Measurements from ENCODE around the gene FRMD4B. TPM values are rescaled to one million over a fixed set of nuclear protein-coding genes. Genes with fewer than 3 reads are reported as not detected.
A peak's percentile ranks its signal among the peaks of the same experiment; 100 is the strongest.

The FRMD4B gene
- total RNA-seq, 1 donor from 2014 or later: 16.1 TPM

DNA sequence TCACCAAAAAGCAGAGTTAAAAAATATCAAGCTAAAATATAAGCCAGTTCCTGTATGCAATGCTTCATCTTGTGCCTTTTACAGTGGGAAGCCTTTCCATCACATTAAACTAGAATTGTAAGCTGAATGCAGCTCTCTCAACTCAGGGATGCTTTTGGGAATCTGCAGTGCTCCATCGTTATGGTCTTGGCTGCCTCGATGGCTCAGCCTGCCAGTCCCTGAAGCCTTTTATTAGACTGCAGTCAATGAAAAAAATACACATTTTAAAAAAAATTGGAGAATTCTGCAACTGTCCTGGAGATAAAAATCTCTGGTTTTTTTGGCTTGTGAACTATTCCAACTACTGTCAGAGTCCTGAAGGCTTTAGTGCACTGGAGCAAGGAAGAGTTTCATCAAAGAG is 53.0 kb downstream of the FRMD4B start:
- Histone ChIP-seq H3K4me3 (no peak overlapping the region), H3K9me3 (replicated peaks) (no peaks in the 10 kb centered on the region), H3K27ac (replicated peaks) (peak overlapping the region; percentile 39), H3K4me1 (peaks cover 61% of the 10 kb centered on the region), H3K36me3 (no peaks in the 10 kb centered on the region), H3K27me3 (ENCODE audit: low read depth) (no peaks in the 10 kb centered on the region)
- intact Hi-C loops (cut with micrococcal nuclease): no loop called here
- TF ChIP-seq CTCF (IDR thresholded peaks at IDR 0.05; ENCODE audit: borderline replicate concordance): no peak
- no peak for DNase-seq

- intact Hi-C loops (cut with micrococcal nuclease): no loop called here
Measured at GRCh38 chr3:69330891-69331400, 54.9 kb downstream of the FRMD4B start.

GRCh38 chr3:69329892-69330291 is 56.0 kb downstream of the FRMD4B start:
- H3K4me3 ChIP-seq: no peak overlapping the region
- H3K36me3 ChIP-seq: no peaks in the 10 kb centered on the region
- intact Hi-C loops (cut with micrococcal nuclease): loop anchor here (10.0 kb wide), 1 partner anchor 345 kb away; no protein-coding TSS in a partner anchor
- H3K9me3 ChIP-seq (replicated peaks): no peaks in the 10 kb centered on the region
- no peak for DNase-seq
- no peak for TF ChIP-seq CTCF (IDR thresholded peaks at IDR 0.05; ENCODE audit: borderline replicate concordance)
- H3K4me1 ChIP-seq: peaks cover 69% of the 10 kb centered on the region
- peak overlapping the region; percentile 75 for H3K27ac ChIP-seq (replicated peaks)
- H3K27me3 ChIP-seq (ENCODE audit: low read depth): no peaks in the 10 kb centered on the region

More at GRCh38 chr3:69330891-69331400, 54.9 kb downstream of the FRMD4B start:
- DNase-seq: no peak
- Histone ChIP-seq H3K9me3 (replicated peaks) (no peaks in the 10 kb centered on the region), H3K4me3 (no peak overlapping the region), H3K27me3 (ENCODE audit: low read depth) (no peaks in the 10 kb centered on the region), H3K4me1 (peaks cover 77% of the 10 kb centered on the region), H3K36me3 (no peaks in the 10 kb centered on the region), H3K27ac (replicated peaks) (peak overlapping the region; percentile 75)
- TF ChIP-seq CTCF (IDR thresholded peaks at IDR 0.05; ENCODE audit: borderline replicate concordance): no peak

GRCh38 chr3:69328963-69329302 is 57.0 kb downstream of the FRMD4B start:
- no peak for DNase-seq
- Histone ChIP-seq H3K4me3 (peak overlapping the region; percentile 15), H3K27ac (replicated peaks) (peak overlapping the region; percentile 57), H3K9me3 (replicated peaks) (no peaks in the 10 kb centered on the region), H3K27me3 (ENCODE audit: low read depth) (no peaks in the 10 kb centered on the region), H3K4me1 (peaks cover 68% of the 10 kb centered on the region), H3K36me3 (no peaks in the 10 kb centered on the region)
- intact Hi-C loops (cut with micrococcal nuclease): loop anchor here (10.0 kb wide), 1 partner anchor 346 kb away; no protein-coding TSS in a partner anchor
- no peak for TF ChIP-seq CTCF (IDR thresholded peaks at IDR 0.05; ENCODE audit: borderline replicate concordance)

DNA sequence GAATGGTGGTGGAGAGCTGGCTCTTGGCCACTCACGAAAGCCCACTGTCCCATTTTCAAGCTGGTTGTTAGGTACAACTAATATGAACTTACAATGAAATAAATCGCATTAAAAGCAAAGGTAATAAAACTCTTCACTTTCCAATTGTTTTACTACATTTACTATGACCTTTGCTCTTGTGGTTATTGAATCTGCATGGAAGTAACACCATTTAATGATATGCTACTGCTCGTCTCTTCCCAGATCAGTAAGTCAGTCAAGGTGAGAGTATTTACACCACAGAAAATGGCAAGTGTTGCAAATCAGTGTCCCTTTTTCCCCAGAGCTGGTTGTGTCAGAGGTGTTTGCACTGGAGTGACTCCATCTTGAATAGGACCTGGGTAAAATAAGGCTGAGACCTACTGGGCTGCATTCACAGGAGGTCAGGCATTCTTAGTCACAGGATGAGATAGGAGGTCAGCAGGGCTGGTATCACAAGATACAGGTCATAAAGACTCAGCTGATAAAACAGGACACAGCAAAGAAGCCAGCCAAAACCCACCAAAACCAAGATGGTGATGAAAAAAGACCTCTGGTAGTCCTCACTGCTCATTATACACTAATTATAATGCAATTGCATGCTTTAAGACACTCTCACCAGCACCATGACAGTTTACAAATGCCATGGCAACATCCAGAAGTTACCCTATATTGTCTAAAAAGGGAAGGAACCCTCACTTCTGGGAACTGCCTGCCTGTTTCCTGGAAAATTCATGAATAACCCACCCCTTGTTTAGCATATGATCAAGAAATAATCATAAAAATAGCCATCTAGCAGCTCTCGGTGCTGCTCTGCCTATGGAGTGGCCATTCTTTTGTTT is 57.6 kb downstream of the FRMD4B start:
- Histone ChIP-seq H3K27me3 (ENCODE audit: low read depth) (no peaks in the 10 kb centered on the region), H3K36me3 (no peaks in the 10 kb centered on the region), H3K4me1 (peaks cover 68% of the 10 kb centered on the region), H3K27ac (replicated peaks) (peak overlapping the region; percentile 57), H3K4me3 (peak overlapping the region; percentile 15), H3K9me3 (replicated peaks) (no peaks in the 10 kb centered on the region)
- intact Hi-C loops (cut with micrococcal nuclease): loop anchor here (10.0 kb wide), 1 partner anchor 346 kb away; no protein-coding TSS in a partner anchor
- DNase-seq: no peak
- TF ChIP-seq CTCF (IDR thresholded peaks at IDR 0.05; ENCODE audit: borderline replicate concordance): no peak
